Stimulated activated CD8-positive, alpha-beta memory T cell treated with anti-CD3 and anti-CD28 coated beads, Interleukin-15, amount 100 ng/mL, for 24 hours (primary cell): ENCODE results near the gene ELL.
A peak's percentile ranks its signal among the peaks of the same experiment; 100 is the strongest.
"Not testable (repeated sequence)": the region's sequence is repeated elsewhere in the genome, so short reads cannot be mapped to it uniquely, and the experiment has no call there.

Experiments used
- DNase-seq: peaks from one replicate; pipeline ENCODE4 v3.0.0-alpha.2; 2020; ENCODE audit warnings: low read depth

ELL gene

GRCh38 chr19:18422530-18423191 is 99.2 kb downstream of the ELL start:
- DNase-seq, result no peak

DNA sequence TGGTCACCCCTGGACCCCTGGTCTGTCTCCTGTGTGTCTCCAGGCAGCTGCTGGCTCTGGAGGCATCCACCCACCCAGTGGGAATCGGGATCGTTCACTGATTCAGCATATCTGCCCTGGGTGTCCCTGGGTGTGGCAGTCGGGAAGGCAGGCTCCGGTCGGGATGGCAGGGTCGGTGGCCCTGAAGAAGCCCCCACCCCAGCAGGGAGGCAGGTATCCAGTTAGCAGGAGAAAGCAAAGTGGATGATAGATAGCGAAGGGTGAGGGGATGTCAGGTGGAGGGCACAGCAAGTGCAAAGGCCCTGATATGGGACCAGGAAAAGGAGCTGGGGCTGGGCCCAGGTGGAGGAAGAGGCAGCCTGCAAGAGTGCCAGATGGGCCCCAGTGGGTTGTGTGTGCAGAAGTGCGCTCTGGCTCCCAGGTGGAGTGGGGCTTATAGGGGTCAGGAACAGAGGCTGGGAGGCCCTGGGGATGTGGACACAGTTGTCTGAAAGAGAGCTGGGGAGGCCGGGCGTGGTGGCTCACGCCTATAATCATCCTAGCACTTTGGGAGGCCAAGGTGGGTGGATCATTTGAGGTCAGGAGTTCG is 100.4 kb downstream of the ELL start:
- no peak for DNase-seq

DNA sequence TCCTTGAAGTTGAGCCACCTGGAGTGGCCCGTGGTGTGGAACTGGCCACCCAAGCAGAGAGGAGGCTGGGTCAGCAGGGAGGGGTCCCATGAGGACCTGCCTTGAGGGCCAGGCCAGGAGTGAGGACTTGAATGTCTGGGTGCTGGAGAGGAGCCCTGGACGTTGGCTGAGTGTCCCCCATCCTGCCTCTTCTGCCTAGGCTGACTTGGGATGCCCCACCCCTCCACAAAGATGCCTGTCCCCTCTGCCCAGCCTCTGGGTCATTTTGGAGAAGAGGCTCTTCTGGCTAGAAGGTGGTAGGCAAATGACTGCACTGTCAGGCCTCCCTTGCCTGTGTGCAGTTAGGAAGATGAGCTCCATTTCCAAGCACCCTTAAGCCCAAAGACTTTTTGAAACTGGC is 100.9 kb downstream of the ELL start:
- DNase-seq, result no peak

GRCh38 chr19:18419699-18420460 is 102.0 kb downstream of the ELL start:
- DNase-seq, result no peak

DNA sequence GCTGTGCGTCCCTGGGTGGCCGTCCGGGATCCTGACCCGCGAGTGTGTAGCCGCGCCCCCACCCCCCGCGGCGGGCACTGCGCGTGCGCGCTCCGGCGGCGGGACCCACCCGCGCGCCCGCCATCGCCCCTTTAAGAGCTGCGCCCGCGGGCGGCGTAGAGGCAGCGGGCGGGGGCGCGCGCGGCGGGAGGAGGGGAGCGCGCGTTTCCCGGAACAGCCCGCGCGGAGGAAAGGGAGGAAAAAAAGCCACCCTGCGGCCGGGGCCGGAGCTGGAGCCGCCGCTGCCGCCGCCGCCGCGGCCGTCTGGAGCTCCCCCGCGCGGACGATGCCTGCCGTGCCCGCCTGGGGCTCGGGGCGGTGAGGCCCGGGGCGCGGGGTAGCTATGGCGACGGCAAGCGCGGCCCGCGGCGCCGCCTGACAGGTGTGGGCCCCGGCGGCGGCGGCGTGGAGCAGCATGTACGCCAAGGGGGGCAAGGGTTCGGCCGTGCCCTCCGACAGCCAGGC is 102.6 kb downstream of the ELL start, which contains the start of gene SSBP4:
SSBP4 (plus strand) TSS at position 204 of the 504 bp plus-strand sequence; CDS start at position 455, 251 bp downstream.
- DNase-seq, result peak; percentile 53

DNA sequence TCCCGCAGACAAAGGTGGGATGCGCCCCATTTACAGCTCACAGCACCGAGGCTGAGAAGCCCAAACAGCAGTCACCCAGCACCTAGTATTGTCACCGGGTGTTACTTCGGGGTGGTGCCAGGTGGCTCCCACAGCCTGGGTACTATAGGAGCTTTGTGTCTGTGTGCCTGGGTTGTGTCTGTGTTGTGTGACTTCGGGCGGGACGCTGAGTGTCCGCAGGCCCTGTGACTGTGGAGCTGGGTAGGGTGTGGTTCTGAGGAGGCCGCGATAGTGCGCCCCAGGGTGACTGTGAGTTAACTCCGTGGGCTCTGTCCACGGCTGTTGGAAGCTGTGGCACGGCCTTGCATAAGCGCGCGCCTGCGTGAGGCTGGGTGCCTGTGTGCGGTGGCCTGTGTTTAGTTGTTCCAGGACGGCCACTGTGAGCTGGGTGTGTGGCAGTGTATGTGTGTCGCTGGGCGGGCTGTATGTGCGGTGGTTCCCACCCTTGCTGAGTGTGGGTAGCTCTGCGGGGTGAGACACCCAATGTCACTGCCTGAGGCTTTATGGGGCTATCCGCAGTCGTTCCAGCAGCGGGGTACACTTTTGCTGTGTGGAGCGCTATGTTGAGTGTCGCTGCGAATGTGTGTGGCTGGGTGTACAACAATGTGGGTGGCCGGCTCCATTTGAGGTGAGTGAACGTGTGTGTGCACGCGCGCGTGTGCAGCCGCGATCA is 103.2 kb downstream of the ELL start:
- no peak for DNase-seq

DNA sequence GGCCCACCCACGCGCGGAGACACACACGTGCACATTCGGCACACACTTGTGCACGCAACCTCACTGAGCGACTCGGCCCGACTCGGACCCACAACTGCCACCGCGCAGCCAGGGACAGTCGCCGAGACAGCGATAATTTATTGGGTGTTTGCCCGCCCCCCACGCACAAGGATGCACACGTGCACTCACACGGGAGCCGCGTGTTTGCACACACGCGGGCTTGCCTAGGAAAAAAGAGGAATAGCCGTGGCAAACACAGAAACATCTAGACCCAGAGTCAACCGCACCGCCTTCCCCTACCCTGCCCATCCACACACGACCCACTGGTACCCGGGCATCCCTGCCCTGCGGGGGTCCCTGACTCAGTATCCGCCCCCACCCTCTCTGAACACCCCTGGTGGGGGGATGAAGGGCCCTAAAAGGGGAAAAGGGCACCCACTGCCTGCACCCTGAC is 103.8 kb downstream of the ELL start:
- no peak for DNase-seq

DNA sequence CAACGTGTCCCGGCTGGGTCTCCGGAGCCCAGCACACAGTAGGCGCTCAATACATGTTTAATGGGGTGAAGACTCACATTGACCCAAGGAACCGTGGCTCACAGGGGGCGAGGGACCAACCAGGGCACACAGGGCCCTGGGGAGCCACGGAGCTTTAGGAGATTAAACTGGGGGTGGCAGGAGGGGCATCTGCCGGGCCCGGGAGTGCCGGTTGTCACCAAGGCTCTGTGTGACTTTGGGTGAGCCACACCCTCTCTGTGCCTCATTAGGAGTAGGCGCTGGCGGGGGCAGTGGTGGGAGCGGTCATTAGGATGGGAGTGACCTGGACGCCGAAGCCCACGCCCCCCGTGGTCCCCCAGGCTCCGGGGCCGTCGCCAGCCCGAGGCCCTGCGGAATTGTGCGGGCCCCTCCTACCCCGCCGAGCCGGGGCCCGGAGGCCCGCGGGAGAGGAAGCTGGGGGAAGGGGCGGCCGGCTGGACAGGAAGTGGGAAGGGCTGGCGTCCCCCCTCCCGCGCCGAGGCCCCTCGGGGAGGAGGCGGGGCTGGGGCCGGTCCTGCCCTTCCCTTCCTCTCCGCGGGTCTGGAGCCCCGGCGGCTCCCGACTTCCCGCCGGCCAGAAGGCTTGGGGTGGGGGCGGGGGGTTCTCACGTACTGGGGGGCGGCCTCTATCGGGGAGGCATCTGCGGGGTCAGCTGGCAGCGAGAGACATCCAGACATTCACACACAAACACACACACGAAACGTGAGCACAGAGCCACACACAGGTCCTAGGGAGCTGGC is 104.4 kb downstream of the ELL start:
- DNase-seq, result no peak

GRCh38 chr19:18416778-18417249 is 105.1 kb downstream of the ELL start:
- no peak for DNase-seq

GRCh38 chr19:18415178-18415867 is 106.5 kb downstream of the ELL start:
- no peak for DNase-seq

DNA sequence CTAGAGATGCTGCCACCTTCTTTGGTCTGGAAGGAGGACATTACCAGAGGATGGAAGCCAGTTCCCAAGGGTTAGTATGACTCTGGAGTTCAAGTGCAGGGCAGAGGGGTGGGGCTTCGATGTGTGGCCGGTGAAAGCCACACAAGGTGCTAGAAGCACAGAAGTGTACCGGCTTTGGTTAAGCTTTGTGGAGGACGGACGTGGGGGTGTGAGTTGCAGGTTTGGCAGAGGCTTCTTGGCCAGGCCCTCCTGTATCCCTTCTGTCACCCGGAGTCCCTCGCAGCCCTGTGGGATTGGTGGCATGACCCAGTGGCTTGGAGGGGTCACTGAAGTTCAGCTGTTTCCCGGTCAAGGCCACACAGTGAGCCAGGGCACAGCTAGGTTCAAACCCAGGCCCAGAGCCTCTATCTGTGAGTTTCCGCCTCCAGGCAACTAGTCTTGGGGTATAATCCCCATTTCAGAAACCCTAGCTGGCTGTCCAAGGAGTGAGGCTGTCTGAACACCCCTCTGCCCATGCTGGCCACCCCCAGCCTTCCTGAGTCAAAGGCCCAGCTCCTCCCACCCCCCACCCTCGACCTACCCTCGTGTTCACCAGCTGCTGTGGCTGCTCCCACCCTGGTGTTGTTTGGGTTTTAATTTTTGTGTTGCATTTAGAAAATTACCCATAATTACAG is 107.2 kb downstream of the ELL start:
- DNase-seq, result no peak

DNA sequence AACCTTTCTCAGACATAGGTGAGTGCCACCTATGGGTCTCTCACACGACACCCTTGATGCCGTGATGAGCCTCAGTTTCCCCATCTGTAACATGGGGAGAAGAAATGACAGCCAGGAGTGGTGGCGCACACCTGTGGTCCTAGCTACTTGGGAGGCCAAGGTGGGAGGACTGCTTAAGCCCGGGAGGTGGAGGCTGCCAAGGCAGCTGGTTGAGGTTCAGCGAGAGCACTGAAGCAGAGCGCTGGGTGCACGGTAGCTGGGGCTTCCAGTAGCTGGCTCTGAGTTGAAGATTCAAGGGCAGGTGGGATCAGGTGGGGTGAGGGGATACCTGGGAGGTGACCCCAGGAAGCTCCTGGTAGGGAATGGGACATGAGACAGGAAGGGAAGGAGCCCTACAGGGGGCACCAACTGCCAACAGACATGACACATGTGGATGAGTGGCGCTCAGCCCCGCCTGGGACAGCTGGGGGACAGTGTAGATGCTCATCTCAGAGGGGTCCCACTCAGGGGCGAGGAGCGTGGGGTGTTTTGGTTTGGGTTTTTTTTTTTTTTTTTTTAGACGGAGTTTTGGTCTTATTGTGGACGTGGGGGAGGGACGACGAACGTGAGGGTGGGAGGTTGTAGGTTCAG is 109.1 kb downstream of the ELL start:
- no peak for DNase-seq

GRCh38 chr19:18408053-18408476 is 113.8 kb downstream of the ELL start:
- no peak for DNase-seq

GRCh38 chr19:18406749-18407148 is 115.1 kb downstream of the ELL start:
- DNase-seq, result no peak

DNA sequence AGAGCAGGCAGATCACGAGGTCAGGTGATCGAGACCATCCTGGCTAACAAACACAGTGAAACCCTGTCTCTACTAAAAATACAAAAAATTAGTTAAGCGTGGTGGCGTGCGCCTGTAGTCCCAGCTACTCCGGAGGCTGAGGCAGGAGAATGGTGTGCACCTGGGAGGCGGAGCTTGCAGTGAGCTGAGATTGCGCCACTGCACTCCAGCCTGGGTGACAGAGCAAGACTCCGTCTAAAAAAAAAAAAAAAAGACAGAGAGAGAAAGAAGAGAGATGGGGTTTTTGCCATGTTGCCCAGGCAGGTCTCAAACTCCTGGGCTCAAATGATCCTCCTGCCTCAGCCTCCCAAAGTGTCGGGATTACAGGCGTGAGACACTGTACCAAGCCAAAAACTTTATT is 116.1 kb downstream of the ELL start:
- not testable (repeated sequence) for DNase-seq

DNA sequence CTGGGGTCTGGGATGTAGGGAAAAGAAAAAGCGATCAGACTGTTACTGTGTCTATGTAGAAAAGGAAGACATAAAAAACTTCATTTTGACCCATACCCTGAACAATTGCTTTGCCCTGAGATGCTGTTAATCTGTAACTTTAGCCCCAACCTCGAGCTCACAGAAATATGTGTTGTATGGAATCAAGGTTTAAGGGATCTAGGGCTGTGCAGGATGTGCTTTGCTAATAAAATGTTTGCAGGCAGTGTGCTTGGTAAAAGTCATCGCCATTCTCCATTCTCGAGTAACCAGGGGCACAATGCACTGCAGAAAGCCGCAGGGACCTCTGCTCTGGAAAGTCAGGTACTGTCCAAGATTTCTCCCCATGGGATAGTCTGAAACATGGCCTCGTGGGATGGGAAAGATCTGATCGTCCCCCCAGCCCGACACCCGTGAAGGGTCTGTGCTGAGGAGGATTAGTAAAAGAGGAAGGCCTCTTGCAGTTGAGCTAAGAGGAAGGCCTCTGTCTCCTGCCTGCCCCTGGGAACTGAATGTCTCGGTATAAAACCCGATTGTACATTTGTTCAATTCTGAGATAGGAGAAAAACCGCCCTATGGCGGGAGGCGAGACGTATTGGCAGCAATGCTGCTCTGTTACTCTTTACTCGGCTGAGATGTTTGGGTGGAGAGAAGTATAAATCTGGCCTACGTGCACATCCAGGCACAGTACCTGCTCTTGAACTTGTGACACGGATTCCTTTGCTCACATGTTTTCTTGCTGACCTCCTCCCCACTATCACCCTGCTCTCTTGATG is 119.2 kb downstream of the ELL start:
- not testable (repeated sequence) for DNase-seq

DNA sequence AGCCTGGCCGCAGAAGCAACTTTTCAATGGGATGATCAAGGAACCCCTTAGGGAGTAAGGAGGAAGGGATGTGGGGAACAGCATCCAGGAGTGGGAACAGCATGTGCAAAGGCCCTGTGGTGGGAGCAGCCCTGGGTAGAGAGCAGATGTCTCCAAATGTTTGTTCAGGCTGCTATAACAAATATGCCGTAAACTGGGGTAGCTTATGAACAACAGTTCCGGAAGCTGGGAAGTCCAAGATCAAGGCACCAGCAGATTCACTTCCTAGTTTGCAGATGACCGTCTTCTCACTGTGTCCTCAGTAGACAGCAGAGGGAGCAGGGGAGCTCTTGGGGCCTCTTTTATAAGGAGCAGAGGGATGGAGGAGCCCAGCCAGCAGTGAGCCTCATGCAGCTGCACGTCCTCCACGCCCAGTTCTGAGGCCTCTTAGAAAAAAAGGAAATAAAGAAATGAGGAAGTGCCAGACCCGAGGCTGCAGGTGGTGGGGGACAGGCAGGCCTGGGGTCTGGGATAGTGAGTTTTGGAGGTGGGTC is 120.2 kb downstream of the ELL start:
- DNase-seq, result no peak

- no peak for DNase-seq
Observed at GRCh38 chr19:18399008-18399407, 122.9 kb downstream of the ELL start.
